GM12891 (cell line): ENCODE results near the gene MAP10.

Experiments used
- POLR2A ChIP-seq: IDR thresholded peaks from 2 replicates; pipeline ENCODE4 v1.6.1; 2011; ENCODE audit warnings: low read depth, low read length, control low read depth
- POLR2AphosphoS5 ChIP-seq: IDR thresholded peaks from 2 replicates; pipeline ENCODE4 v1.6.1; 2011; ENCODE audit warnings: low read depth, low read length, control low read depth
- POU2F2 ChIP-seq: IDR thresholded peaks from 2 replicates; pipeline ENCODE4 v1.6.1; 2011; ENCODE audit warnings: low read depth, mild to moderate bottlenecking, control low read depth, low read length, moderate library complexity

- TF ChIP-seq POLR2AphosphoS5, result no peak
- no peak for TF ChIP-seq POLR2A
- TF ChIP-seq POU2F2, result no peak
Measured at GRCh38 chr1:232822530-232822929, 17.3 kb downstream of the MAP10 start.
